ENCODE results near the gene ABI1. TPM values are rescaled to one million over a fixed set of nuclear protein-coding genes. Genes with fewer than 3 reads are reported as not detected.
"Not testable (repeated sequence)": the region's sequence is repeated elsewhere in the genome, so short reads cannot be mapped to it uniquely, and the experiment has no call there.

The ABI1 gene
- total RNA-seq, 2 donors from 2014 or later: 20.3 to 27.7 TPM

- H3K36me3 ChIP-seq: no peaks in the 10 kb centered on the region
- peak overlapping the region in 1 of 2 donors; percentile 9 for H3K27ac ChIP-seq
- no peaks in the 10 kb centered on the region for H3K27me3 ChIP-seq
- DNase-seq (ENCODE audit: low spot score): no peak
- TF ChIP-seq CTCF (IDR thresholded peaks at IDR 0.05): no peak
- H3K9me3 ChIP-seq: peaks cover 0 to 17% of the 10 kb centered on the region in 2 donors
- H3K4me1 ChIP-seq: peaks cover 0 to 14% of the 10 kb centered on the region in 2 donors
- no peak overlapping the region for H3K4me3 ChIP-seq
These were observed 67.8 kb downstream of the ABI1 start for GRCh38 chr10:26792758-26793495.

GRCh38 chr10:26790221-26790995 is 70.3 kb downstream of the ABI1 start:
- no peaks in the 10 kb centered on the region for H3K27me3 ChIP-seq
- no peak overlapping the region for H3K4me3 ChIP-seq
- H3K36me3 ChIP-seq: no peaks in the 10 kb centered on the region

GRCh38 chr10:26789779-26790178 is 71.0 kb downstream of the ABI1 start:
- not testable (repeated sequence) for H3K36me3 ChIP-seq; DNase-seq (ENCODE audit: low spot score); H3K4me3 ChIP-seq; H3K27me3 ChIP-seq; H3K27ac ChIP-seq; H3K9me3 ChIP-seq
- peaks cover 0 to 14% of the 10 kb centered on the region in 2 donors for H3K4me1 ChIP-seq

More at GRCh38 chr10:26790221-26790995, 70.3 kb downstream of the ABI1 start:
- H3K4me1 ChIP-seq: peaks cover 0 to 14% of the 10 kb centered on the region in 2 donors
- peaks cover 0 to 8% of the 10 kb centered on the region in 2 donors for H3K9me3 ChIP-seq
- no peak for DNase-seq (ENCODE audit: low spot score)
- no peak for TF ChIP-seq CTCF (IDR thresholded peaks at IDR 0.05)
- no peak overlapping the region for H3K27ac ChIP-seq

- no peak for DNase-seq (ENCODE audit: low spot score)
- Histone ChIP-seq H3K36me3 (no peaks in the 10 kb centered on the region), H3K4me1 (peaks cover 0 to 6% of the 10 kb centered on the region in 2 donors), H3K27me3 (no peaks in the 10 kb centered on the region), H3K9me3 (no peaks in the 10 kb centered on the region), H3K27ac (no peak overlapping the region), H3K4me3 (no peak overlapping the region)
- TF ChIP-seq CTCF (IDR thresholded peaks at IDR 0.05): no peak
These were observed 73.4 kb downstream of the ABI1 start for GRCh38 chr10:26787362-26787761.

GRCh38 chr10:26781797-26782196 is 79.0 kb downstream of the ABI1 start:
- H3K27ac ChIP-seq: no peak overlapping the region

More at GRCh38 chr10:26781797-26782196, 79.0 kb downstream of the ABI1 start:
- no peak overlapping the region for H3K4me3 ChIP-seq
- H3K27me3 ChIP-seq: no peaks in the 10 kb centered on the region
- peaks cover 0 to 28% of the 10 kb centered on the region in 2 donors for H3K4me1 ChIP-seq
- DNase-seq (ENCODE audit: low spot score): no peak
- H3K36me3 ChIP-seq: no peaks in the 10 kb centered on the region
- H3K9me3 ChIP-seq: no peaks in the 10 kb centered on the region
- no peak for TF ChIP-seq CTCF (IDR thresholded peaks at IDR 0.05)

All from right atrium auricular region (tissue), 2 donors.